HG03159 (cell line): ENCODE results near the gene INTS6.

Experiments used
- ATAC-seq: cut with Tn5 transposase; IDR thresholded peaks from one replicate; pipeline ENCODE4 v1.9.1; 2021; ENCODE audit warnings: mild to moderate bottlenecking, moderate library complexity; ENCODE audit not compliant: unreplicated experiment

INTS6 gene

GRCh38 chr13:51452361-51453206, at the start of gene INTS6:
INTS6 (minus strand) TSS chr13:51453036; CDS start chr13:51452525, 511 bp downstream.
- peak; percentile 72 for ATAC-seq

GRCh38 chr13:51502153-51502651, 49.4 kb upstream of the INTS6 start:
- ATAC-seq: peak; percentile 94

- peak; percentile 41 for ATAC-seq
Measured at GRCh38 chr13:51501592-51502152, 48.8 kb upstream of the INTS6 start.

- ATAC-seq: no peak
Measured at GRCh38 chr13:51501096-51501495, 48.3 kb upstream of the INTS6 start.

- ATAC-seq: no peak
Measured at GRCh38 chr13:51500687-51501086, 47.9 kb upstream of the INTS6 start.

- ATAC-seq: no peak
Measured at GRCh38 chr13:51499841-51500240, 47.0 kb upstream of the INTS6 start.

- ATAC-seq: no peak
Measured at GRCh38 chr13:51495316-51495715, 42.5 kb upstream of the INTS6 start.

GRCh38 chr13:51494156-51494555, 41.3 kb upstream of the INTS6 start:
- no peak for ATAC-seq

GRCh38 chr13:51488212-51488611, 35.4 kb upstream of the INTS6 start:
- ATAC-seq: no peak

GRCh38 chr13:51481656-51482055, 28.8 kb upstream of the INTS6 start:
- ATAC-seq: no peak

- no peak for ATAC-seq
Measured at GRCh38 chr13:51479199-51479523, 26.3 kb upstream of the INTS6 start.

GRCh38 chr13:51478418-51479198, 25.8 kb upstream of the INTS6 start:
- no peak for ATAC-seq

GRCh38 chr13:51477653-51478324, 25.0 kb upstream of the INTS6 start:
- no peak for ATAC-seq

GRCh38 chr13:51477149-51477548, 24.3 kb upstream of the INTS6 start:
- no peak for ATAC-seq

- ATAC-seq: no peak
Measured at GRCh38 chr13:51475727-51476501, 23.1 kb upstream of the INTS6 start.

GRCh38 chr13:51469790-51470189, 17.0 kb upstream of the INTS6 start:
- ATAC-seq: no peak

GRCh38 chr13:51467730-51468129, 14.9 kb upstream of the INTS6 start:
- no peak for ATAC-seq

- ATAC-seq: no peak
Measured at GRCh38 chr13:51465124-51465523, 12.3 kb upstream of the INTS6 start.

- no peak for ATAC-seq
Measured at GRCh38 chr13:51457086-51457815, 4.4 kb upstream of the INTS6 start.

- ATAC-seq: no peak
Measured at GRCh38 chr13:51456510-51456909, 3.7 kb upstream of the INTS6 start.
